ENCODE results near the gene ALX4. TPM values are rescaled to one million over a fixed set of nuclear protein-coding genes. Genes with fewer than 3 reads are reported as not detected.

The ALX4 gene
- total and polyA plus RNA-seq, 2 donors (not counting 1 experiment from before 2014, with no cell fraction given): not detected

- Histone ChIP-seq H3K27me3 (ENCODE audit: control insufficient read depth, insufficient read depth, low read length) (peaks cover 63% of the 10 kb centered on the region), H4K20me1 (ENCODE audit: control insufficient read depth, extremely low read depth, insufficient read depth, low read length) (no peaks in the 10 kb centered on the region), H3K36me3 (ENCODE audit: control insufficient read depth, insufficient read depth, low read length) (no peaks in the 10 kb centered on the region), H3K79me2 (ENCODE audit: control insufficient read depth, insufficient read depth, low read length) (no peaks in the 10 kb centered on the region), H3K4me1 (ENCODE audit: control insufficient read depth, extremely low read depth, insufficient read depth, low read length) (no peaks in the 10 kb centered on the region), H3K27ac (ENCODE audit: insufficient read depth, low read length) (no peak overlapping the region), H2AFZ (ENCODE audit: low read length) (no peak overlapping the region), H3K9ac (ENCODE audit: insufficient read depth, low read length) (no peak overlapping the region), H3K4me2 (ENCODE audit: extremely low read depth, insufficient read depth, low read length) (peak overlapping the region; percentile 75), H3K9me3 (ENCODE audit: control insufficient read depth, insufficient read depth, low read depth, low read length) (no peaks in the 10 kb centered on the region), H3K4me3 (replicated peaks in 1 of 4; ENCODE audit: control extremely low read depth in 1 of 4, insufficient read depth in 1 of 4, low read depth in 3 of 4, low read length in 4 of 4) (peak overlapping the region; percentile 26 to 43 (median 39))
- DNase-seq (ENCODE audit: low read depth in 2 of 2): no peak
- TF ChIP-seq CTCF (conservative IDR thresholded peaks at IDR 0.05 in 1 of 2, IDR thresholded peaks at IDR 0.05 in 1 of 2; ENCODE audit: low read depth in 1 of 2, low read length in 2 of 2): no peak
- no peak for TF ChIP-seq EZH2 (IDR thresholded peaks at IDR 0.05; ENCODE audit: low read length, missing control alignments)
Observed at GRCh38 chr11:44306052-44306917, 3.7 kb downstream of the ALX4 start.

GRCh38 chr11:44305470-44306051 lies 4.4 kb downstream of the ALX4 start:
- peak; percentile 78 for TF ChIP-seq EZH2 (IDR thresholded peaks at IDR 0.05; ENCODE audit: low read length, missing control alignments)
- TF ChIP-seq CTCF (conservative IDR thresholded peaks at IDR 0.05 in 1 of 2, IDR thresholded peaks at IDR 0.05 in 1 of 2; ENCODE audit: low read depth in 1 of 2, low read length in 2 of 2): no peak
- no peaks in the 10 kb centered on the region for H3K36me3 ChIP-seq (ENCODE audit: control insufficient read depth, insufficient read depth, low read length)

GRCh38 chr11:44305026-44305469 lies 4.9 kb downstream of the ALX4 start:
- no peaks in the 10 kb centered on the region for H3K36me3 ChIP-seq (ENCODE audit: control insufficient read depth, insufficient read depth, low read length)
- TF ChIP-seq EZH2 (IDR thresholded peaks at IDR 0.05; ENCODE audit: low read length, missing control alignments) (peak; percentile 57), CTCF (conservative IDR thresholded peaks at IDR 0.05 in 1 of 2, IDR thresholded peaks at IDR 0.05 in 1 of 2; ENCODE audit: low read depth in 1 of 2, low read length in 2 of 2) (no peak)
- H3K9ac ChIP-seq (ENCODE audit: insufficient read depth, low read length): no peak overlapping the region
- no peak overlapping the region for H2AFZ ChIP-seq (ENCODE audit: low read length)
- peak overlapping the region in 1 of 4 experiments; percentile 42 for H3K4me3 ChIP-seq (replicated peaks in 1 of 4; ENCODE audit: control extremely low read depth in 1 of 4, insufficient read depth in 1 of 4, low read depth in 3 of 4, low read length in 4 of 4)
- DNase-seq (ENCODE audit: low read depth in 2 of 2): peak in 1 of 2 donors; percentile 39
- H3K27me3 ChIP-seq (ENCODE audit: control insufficient read depth, insufficient read depth, low read length): peaks cover 60% of the 10 kb centered on the region
- H3K27ac ChIP-seq (ENCODE audit: insufficient read depth, low read length): no peak overlapping the region
- H3K9me3 ChIP-seq (ENCODE audit: control insufficient read depth, insufficient read depth, low read depth, low read length): no peaks in the 10 kb centered on the region
- no peaks in the 10 kb centered on the region for H3K79me2 ChIP-seq (ENCODE audit: control insufficient read depth, insufficient read depth, low read length)
- H4K20me1 ChIP-seq (ENCODE audit: control insufficient read depth, extremely low read depth, insufficient read depth, low read length): no peaks in the 10 kb centered on the region
- H3K4me2 ChIP-seq (ENCODE audit: extremely low read depth, insufficient read depth, low read length): peak overlapping the region; percentile 75
- H3K4me1 ChIP-seq (ENCODE audit: control insufficient read depth, extremely low read depth, insufficient read depth, low read length): no peaks in the 10 kb centered on the region

More at GRCh38 chr11:44305470-44306051, 4.4 kb downstream of the ALX4 start:
- no peaks in the 10 kb centered on the region for H3K79me2 ChIP-seq (ENCODE audit: control insufficient read depth, insufficient read depth, low read length)
- H3K27me3 ChIP-seq (ENCODE audit: control insufficient read depth, insufficient read depth, low read length): peaks cover 59% of the 10 kb centered on the region
- no peaks in the 10 kb centered on the region for H3K4me1 ChIP-seq (ENCODE audit: control insufficient read depth, extremely low read depth, insufficient read depth, low read length)
- no peak overlapping the region for H3K9ac ChIP-seq (ENCODE audit: insufficient read depth, low read length)
- peak overlapping the region; percentile 75 for H3K4me2 ChIP-seq (ENCODE audit: extremely low read depth, insufficient read depth, low read length)
- H4K20me1 ChIP-seq (ENCODE audit: control insufficient read depth, extremely low read depth, insufficient read depth, low read length): no peaks in the 10 kb centered on the region
- no peak overlapping the region for H3K27ac ChIP-seq (ENCODE audit: insufficient read depth, low read length)
- peak in 1 of 2 donors; percentile 14 for DNase-seq (ENCODE audit: low read depth in 2 of 2)
- no peaks in the 10 kb centered on the region for H3K9me3 ChIP-seq (ENCODE audit: control insufficient read depth, insufficient read depth, low read depth, low read length)
- H2AFZ ChIP-seq (ENCODE audit: low read length): no peak overlapping the region
- peak overlapping the region; percentile 26 to 43 (median 39) for H3K4me3 ChIP-seq (replicated peaks in 1 of 4; ENCODE audit: control extremely low read depth in 1 of 4, insufficient read depth in 1 of 4, low read depth in 3 of 4, low read length in 4 of 4)
